Globus pallidus (tissue), 1 donor: ENCODE measurements around the gene ATXN1.
A peak's percentile ranks its signal among the peaks of the same experiment; 100 is the strongest.

Experiments
- DNase-seq: peaks from one replicate; pipeline ENCODE4 v3.0.0-alpha.2; 2015; ENCODE audit warnings: low spot score

ATXN1 gene

DNA sequence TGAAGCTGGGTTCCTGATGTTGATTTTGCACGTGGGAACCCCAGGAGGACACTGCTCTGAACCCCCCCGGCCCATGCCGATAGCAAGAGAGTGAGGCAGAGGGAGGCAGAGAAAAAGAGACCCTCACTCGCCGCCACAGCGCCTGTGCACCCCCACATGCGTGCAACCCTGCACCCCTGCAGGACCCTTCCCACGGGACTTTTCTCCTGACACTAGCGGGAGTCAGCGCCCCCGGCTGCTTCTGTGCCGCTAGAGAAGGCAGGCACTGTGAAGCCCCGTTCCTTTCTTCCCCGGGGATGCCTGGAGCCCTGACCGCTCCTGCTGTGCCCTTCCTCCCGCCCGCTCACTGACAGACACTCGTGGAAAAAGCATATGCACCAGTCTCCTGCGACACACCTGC lies 455.5 kb downstream of the ATXN1 start:
- no peak for DNase-seq

DNA sequence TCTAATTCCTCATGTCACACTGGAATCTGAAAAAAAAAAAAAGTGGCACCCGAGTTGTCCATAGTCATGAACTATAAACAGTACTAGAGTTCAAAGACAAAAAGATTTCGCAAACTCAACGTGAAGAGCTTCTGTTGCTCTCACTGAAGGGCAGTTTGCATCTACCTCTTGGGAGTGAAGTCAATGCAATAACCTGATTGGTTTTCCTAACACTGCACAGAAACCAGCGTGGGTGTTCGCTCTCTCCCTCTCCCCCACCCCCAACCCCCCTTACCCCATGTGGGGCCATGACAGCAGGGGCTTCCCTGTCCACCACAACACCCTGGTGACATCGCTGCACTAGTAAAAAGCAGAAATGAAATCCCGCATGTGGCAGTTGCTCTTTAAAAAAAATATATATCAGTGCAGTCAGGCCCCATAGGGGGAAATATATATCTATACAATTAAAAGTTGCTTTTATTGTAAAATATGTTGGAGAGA lies 456.0 kb downstream of the ATXN1 start:
- DNase-seq, result no peak

DNA sequence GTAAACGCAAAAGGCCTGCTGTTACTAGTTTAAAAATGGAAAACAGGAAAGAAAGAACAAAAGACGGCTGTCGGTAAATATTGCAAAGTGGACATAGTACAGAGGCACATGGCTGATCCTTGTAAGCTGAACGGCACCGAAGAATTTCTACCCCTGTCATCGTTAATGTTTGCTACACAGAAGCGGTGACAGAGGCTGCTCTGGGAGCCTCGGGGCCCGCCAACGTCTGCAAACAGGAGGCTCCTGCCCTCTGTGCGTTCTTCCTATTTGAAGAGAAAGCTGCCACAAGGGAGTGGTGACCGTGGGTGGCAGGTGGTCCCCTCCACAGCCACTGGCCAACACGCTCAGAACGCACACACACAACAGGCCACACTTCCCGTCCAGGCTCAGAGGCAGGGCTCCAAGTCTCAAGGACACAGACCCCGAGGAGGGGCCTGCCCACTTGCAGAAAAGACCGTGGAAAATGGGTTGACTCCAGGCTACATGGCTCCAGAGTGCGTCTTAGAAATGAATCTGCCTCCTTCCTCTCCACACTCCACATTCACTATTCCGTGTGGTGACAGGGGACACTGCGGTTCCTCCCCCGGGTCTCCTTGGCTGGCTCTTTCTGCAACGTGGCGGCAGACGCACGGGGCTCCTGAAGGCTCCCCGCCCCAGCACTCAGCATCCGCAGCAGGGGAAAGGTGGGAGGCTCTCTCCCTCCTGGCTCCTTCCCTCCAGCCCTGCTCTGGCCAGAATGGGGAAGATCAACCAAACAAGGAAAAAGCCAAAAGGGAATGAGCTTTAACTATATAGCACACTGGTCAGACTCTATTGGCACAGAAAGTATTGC lies 458.3 kb downstream of the ATXN1 start:
- DNase-seq, result no peak

DNA sequence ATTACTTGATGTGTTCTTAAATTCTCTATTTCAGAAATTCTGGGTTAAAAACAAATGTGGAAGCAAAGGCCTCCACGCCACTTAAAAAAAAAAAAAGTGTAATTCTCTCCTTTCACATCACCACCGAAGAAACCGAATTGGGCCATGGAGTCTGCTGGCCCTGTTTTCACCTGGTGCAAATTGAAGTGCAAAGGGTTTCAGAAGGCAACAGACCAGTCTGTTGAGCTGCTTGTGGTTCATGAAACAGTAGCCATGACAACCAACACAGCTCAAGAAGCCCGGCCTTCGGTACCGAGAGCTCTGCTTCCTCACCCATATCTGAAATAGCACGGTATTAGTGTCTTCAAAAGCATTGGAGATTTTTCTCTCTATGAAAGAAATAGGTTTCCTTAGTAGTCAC lies 459.7 kb downstream of the ATXN1 start:
- no peak for DNase-seq

DNA sequence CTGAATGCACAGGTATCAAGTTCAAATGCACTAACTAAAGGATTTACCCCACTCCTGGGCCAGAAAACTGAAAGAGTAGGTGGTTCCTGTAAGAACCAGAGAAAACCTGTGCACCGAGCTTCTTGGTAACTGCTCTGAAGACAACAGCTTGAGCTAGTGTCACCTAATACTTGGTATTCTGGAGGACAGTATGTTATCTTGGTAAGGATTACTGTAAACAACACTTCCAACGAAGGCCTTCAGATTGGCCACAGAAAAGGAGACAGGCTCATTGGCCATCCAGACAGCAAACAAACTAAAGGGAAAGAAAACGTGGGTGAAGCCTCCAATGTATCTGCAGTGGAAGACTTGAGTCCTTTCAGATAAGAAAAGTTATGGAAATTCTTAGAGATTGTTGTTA lies 461.4 kb downstream of the ATXN1 start:
- no peak for DNase-seq

DNA sequence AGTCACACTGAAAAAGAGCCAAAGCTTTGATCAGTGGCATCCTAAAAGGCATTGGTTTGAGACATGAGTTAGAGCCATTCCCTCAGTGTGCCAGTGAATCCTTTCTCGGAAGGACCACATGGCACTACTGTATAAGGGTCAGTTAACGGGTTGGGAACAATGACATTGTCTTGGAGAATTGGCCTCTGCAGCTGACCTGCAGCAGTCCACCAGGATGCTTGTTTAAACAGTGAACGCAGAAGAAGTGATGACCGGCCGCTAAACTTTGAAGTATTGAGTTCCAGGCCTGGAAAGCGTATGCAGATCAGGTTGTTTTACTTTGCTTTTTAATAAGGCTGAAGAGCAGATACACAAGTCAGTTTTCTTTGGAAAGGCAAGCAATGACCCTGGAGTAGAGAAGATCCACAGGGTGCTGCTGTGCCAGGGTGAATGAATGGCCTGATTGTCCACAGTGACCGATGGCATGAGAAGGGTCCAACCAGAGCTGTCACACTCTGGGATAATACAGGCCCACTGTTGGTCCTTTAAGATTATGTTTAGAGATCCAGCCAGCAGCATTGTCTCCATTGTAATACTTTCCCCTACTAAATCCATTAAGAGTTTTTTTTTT lies 465.1 kb downstream of the ATXN1 start:
- peak; percentile 92 for DNase-seq

DNA sequence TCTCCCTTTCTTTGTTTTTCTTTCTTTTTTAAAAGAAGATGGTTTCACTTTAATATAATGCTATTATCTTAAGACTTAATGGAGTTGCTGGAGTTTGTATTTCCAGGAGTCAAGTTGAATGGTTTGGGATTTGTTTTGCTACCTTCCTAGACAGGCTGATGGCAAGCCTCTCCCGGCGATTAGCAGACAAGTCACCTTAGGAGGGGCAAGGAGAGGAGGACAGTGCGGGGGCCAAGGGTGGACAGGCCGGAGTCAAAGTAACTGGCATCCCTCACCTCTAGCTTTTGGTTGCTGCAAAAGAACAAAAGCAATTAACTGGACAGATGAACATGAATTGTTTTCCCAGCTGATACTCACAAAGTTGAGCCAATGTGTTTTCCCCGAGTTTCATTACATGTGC lies 465.8 kb downstream of the ATXN1 start:
- DNase-seq, result no peak

DNA sequence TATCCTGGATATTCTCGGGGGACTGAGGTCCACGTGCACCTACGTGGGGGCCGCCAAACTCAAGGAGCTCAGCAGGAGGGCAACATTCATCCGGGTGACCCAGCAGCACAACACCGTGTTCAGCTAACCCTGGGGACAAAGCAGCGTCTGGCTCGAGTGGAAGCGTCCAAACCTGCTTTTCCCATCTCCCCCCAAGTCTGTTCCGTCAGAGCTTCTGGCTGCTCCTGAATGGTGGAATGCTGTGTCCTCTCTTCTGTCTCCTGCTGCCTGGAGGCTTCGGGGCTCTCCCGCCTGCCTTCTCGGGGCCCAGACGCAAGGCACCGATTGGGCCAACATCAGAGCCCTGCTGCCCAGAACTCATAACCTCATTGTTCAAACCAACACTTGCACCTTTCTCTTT lies 466.2 kb downstream of the ATXN1 start:
- no peak for DNase-seq

DNA sequence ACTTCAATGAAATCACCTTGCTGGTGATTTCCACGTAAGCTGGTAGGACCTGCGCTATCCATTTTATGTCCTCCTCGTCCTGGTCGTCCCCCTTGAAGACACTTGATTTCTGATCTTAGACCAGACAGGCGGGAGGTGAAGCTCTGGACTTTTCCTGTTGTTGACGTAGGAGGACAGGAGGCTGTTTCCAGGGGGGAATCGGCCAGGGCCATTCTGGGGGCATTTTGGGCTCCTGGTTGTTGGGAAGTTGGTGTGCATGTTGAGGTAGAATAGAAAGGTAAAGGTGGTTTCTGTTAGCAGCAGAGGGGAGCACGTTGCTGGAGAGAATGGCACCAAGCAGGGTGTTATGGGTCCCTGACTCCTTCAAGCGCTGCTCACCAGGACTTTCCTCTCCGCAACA lies 466.9 kb downstream of the ATXN1 start:
- DNase-seq, result no peak

DNA sequence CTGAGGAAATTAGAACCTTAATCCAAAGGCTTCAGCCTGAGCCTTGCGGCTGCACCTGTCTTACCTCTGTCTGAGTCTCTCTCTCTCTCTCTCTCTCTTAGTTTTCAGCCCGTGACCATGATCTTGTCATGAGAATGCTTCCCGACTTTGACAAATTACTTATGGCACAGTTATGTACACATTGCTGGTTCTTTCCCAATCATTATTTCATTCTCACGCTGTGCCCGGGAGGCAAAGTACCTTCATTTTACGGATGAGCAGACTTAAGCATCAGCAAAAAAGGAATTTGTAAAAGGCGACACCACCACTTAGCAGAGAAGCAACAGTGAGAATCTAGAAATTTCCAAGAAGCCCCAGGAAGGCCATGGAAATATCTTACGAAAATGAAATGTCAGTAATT lies 468.3 kb downstream of the ATXN1 start:
- no peak for DNase-seq

DNA sequence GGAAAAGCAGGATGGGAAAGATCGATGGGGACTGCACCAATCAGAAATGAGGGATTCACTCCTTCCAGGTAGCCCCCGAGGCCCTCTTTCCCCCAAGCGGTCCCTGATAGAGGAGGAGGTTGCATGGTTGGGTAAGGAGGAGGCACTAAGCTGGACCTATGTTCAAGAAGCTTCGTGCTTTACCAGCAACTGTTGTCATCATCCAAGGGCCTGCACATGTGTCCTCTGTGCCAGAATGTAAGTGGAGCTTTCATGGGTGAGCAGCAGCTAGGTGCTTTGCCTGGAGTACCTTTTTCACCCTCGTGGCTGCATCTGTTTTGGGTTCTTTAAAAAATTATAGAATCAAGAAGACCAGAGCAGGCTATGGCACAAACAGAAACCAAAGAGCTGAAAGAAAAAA lies 468.8 kb downstream of the ATXN1 start:
- DNase-seq, result no peak

DNA sequence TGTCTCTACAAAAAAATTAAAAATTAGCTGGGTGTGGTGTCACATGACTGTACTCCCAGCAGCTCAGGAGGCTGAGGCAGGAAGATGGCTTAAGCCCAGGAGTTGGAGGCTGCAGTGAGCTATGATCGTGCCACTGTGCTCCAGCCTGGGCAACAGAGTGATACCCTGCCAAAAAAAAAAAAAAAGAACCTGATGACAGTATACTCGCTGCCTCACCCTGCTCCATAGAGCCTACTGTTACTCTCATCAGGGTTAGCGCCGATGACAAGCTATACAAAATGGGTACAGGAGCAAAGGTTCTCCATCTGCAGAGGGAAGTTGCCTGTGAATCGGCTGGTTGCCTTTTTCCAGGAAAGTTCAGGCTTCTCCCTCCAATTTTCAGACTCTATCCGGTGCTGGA lies 469.5 kb downstream of the ATXN1 start:
- no peak for DNase-seq

DNA sequence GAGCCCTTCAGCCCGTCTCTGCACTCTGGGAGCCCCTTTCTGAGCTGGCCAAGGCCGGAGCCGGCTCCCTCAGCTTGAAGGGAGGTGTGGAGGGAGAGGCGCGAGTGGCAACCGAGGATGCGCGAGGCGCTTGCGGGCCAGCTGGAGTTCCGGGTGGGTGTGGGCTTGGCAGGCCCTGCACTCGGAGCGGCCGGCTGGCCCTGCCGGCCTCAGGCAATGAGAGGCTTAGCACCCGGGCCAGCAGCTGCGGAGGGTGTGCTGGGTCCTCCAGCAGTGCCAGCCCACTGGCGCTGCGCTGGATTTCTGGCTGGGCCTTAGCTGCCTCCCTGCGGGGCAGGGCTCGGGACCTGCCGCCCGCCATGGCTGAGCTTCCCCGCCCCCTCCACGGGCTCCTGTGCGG lies 473.1 kb downstream of the ATXN1 start:
- DNase-seq, result no peak

DNA sequence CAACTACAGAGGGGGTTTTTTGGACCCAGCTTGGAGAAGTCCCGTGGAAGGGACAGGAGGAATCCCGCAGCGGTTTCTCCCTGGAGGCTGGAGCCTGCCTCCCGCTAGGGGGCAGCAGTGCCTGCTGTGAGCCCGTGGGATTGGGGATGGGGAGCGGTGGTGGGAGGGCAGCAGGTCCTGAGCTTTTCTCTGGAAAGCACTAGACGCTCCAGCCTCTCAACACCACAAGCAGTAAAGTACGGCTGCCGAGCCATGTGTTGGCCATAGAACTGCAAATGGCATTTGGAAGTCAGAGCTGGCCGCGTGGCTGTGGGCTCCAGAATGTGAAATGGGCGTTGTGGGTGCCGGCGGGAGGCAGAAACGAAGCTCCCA lies 475.1 kb downstream of the ATXN1 start:
- DNase-seq, result peak; percentile 78

DNA sequence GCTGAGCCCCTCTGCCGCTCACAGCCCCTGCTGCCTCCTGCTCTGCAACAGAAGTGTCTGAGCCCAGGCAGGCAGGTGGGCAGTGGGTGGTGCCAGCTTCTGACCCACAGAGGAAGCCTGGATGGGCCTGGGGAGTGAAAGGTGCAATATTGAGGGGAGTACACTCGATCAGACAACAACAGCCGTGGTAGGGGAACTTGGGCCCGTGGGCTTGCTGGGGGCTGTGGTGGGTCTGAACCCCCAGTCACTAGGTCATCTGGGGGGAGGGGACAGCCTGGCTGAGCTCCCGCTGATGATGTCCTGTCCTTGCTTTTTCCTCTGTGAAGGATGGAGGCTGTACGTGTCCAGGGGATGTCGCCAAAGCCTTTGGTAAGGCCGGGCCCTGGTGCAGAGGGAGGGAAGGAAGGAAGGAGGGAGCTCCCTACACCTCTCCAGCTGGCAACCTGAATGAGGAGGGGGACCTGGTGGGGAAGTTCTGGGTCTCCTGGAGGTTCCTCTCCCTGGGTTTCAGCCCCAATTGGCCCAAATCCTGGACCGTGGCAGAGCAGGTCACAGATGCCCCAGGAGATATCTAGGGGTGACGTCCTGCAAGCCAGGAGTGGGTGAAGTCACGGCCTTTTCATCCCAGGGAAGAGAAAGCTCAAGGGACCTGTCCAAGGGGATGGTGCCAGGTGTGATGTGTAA lies 475.7 kb downstream of the ATXN1 start:
- DNase-seq, result no peak

DNA sequence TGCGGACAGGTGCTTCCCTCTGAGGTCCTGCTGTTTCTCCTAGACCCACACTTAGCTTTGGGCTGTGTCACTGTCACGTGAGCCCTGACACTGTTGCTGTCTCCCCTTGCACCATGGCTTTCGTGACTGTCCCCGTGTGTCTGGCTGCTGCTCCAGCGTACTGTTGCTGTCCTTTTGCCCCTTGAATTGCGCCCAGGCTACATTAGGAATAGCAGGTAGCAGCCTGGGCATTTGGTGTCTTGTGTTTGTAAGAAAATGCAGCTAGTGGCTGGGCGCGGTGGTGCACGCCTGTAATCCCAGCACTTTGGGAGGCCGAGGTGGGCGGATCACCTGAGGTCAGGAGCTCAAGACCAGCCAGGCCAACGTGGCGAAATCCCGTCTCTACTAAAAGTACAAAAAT lies 476.8 kb downstream of the ATXN1 start:
- DNase-seq, result no peak

DNA sequence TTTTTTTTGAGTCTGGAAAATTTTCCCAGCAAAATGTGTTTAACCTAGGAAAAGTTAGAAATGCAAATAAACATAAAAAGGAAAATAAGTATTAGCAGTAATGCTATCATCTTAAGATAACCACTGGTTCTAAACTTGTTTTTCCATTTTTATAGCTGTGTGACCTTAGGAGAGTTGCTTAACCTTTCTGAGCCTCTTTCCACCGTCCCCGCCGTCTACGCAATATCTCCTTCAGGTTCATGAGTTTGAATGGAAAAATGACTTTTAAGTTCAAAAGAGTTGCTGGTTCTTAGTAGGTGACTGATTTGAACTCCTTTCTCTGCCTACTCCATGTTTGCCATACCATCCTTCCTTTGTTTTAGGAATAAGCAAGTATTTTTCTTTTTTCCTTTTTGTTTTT lies 478.9 kb downstream of the ATXN1 start:
- DNase-seq, result no peak

DNA sequence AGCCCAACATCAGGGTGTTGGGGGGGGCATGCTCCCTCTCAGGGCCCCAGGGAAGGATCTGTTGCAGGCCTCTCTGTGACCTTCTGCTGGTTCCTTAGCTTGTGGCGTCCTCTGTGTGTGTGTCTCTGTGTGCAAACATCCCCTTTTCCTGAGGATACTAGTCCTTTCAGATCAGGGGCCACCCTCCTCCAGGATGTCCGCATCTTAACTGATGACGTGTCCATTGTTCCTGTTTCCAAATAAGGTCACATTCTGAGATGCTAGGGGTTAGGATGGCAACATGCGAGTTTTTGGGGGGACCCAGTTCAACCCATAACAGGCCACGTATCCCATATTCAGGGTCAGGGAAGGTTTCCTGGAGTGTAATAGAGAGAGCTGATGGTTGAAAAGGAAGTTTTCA lies 482.0 kb downstream of the ATXN1 start:
- no peak for DNase-seq

DNA sequence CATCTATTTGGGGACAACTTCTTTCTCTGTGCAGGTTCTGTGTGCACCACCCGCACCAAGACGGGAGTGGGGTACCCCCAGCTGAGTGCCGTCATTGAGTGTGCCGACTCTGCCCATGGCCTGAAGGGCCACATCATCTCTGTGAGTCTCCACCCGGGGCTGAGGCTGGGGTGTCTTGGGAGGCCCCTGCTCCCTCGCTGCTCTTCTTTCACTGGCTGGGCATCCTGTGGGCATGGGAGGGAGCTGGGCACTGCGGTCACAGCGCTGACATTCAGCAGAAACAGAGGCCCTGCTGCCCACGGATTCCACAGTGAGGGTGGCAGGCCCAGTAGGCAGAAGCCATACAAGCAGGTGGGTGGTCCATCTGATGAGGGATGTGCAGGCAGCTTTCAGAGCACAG lies 482.5 kb downstream of the ATXN1 start:
- no peak for DNase-seq

DNA sequence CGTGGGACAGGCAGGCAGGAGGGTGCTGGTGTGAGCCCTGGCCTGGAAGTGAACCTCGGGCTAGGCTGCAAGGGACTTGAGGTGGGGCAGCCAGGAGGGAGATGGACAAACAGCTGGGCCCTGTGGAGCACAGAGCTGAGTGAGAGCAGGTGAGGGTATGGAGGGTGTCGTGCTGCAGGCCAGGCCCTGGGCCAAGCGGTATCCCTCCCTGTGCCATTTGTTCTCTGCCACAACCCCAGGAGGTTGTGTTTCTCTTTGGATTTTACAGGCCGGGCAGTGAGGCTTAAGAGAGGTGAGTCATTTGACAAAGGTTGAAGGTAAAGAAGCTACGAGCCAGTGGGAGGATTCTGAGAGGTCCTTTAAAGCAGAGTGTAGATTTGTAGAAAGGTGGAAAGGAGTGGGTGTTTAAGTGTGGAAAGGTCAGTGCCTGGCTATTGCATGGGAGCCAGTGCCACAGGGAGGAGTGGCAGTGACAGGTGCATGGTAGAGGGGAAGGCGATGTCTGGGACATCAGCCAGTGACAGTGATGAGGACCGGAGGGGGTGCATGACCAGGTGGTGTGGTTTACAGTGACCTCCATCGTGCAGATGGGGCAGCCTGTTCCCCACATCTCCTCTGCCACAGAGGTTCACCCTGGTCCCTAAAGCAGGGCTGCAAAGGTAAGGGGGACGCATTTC lies 483.1 kb downstream of the ATXN1 start:
- DNase-seq, result no peak

DNA sequence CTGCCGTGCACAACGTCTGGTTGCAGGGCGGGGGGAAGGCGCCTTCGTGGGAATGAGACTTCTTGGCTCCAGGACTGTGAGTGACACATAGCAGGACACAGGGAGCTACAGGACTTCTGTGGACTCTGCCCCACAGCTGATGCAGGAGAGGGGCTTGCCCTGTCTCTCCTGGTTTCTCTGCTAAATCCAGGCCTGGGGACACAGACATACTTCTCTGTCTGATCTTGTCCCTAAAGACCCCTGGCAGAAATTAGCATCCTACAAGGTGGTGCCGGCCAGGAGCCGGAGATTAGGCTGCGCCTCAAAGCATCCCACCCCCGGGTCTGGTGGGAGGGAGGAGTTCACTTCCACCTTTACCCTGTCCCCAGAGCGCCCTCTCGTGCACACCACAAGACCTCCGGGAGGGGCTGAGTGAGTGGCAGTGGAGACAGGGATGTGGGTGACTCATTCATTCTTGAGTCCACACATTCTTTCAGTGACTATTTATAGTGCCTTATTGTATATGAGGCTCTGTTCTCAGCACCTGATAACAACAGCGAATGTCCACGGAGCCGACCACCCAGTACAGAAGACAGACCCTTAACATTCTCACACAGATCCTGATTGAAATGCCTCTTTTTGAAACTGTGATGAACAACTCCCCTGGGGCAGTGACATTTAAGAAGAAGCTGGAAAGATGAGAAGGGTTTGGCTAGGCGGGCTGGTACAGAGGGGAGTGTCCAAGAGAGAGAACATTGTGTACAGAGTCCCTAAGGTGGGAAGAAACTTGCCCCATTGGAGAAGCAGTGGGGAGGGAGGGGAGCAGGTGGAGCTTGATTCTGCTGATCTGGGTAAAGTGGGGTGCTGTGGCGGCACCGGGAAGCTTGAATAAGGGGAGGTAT lies 483.9 kb downstream of the ATXN1 start:
- DNase-seq, result peak; percentile 20
